ENCODE data around the gene TMEM126A. TPM values are rescaled to one million over a fixed set of nuclear protein-coding genes. Genes with fewer than 3 reads are reported as not detected.

The TMEM126A gene
- total RNA-seq, 1 donor from 2014 or later, result 6.8 TPM

DNA sequence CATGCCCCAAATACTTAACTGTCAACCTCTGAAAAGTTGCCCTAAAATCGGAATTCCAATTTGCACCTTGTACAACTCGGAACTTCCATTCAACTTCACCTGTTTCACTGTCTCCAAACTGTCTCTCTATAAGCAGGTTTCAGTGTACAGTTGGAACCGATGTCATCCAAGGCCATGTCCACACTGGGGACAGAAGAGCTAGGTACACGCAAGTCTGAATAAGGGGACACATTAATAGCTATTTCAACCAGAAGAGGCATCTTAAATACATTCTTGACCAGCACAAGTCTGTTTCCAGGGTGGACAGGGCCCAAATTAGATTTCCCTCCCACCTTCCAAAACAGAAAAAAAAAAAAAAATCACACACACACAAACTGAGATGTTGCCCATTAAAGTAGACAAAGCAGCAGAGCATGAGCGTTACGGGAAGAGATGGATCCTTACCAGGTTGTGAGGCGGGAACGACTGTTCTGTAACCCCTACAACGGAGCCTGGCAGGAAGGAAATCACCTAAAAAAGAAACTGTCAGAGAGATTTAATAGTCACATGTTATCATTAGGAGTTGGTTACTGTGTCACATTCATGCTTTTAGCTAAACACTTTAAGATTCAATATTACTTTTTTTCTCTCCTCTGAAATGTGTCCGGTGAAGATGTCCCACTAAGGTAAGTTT, 15.4 kb downstream of the TMEM126A start:
- DNase-seq (ENCODE audit: low spot score in 2 of 2), result no peak
- Histone ChIP-seq H3K4me1 (peaks cover 0 to 25% of the 10 kb centered on the region in 2 donors), H3K4me3 (peak overlapping the region; percentile 74 to 90), H3K9me3 (no peaks in the 10 kb centered on the region), H3K27me3 (no peaks in the 10 kb centered on the region), H3K27ac (peak overlapping the region; percentile 99), H3K36me3 (peaks cover 4 to 16% of the 10 kb centered on the region in 2 donors)
- no peak for TF ChIP-seq CTCF (IDR thresholded peaks at IDR 0.05)
- intact Hi-C loops (cut with DNase I), result loop anchor here (10.0 kb wide), 3 partner anchors 192 to 642 kb away; partner anchors contain the start of genes CCDC83, HIKESHI and PICALM

DNA sequence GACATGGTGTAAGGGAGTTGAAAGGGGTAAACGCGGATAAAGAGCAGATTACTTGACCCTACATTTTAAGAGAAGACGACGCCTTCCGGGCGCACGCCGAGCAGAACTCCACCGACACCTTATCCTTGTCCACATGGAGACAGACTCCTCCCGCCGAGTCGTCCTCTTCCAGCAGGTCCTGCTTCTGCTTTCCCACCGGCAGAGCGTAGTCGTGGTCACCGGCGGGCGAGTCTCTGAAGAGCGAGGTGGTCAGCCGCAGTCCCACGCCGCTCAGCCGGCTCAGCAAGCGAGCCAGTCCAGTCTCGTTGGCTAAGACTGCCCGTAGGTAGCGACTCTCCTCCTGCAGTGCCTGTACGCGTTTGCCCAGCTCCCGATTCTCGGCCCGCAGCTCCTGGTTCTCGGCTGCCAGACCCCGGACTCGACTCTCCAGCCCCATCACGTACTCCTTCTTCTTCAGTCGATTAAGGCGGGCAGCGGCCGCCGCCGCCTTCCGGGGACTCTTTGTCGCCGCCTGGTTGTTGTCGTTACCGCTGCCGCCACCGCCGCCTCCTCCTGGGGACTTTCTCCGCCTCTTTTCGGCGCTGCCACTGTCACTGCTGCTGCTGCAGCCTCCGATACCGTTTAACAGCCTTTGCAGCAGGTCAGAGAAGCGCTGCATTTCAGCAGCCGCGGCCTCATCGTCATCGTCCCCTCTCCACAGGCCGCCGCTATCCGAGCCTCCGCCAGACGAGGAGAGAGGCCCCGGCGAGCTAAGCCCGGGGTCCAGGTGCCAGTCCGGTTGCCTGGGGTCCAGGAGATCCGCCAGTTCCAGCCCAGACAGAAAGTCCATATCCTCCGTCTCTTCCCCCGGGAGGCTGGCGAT, 16.2 kb downstream of the TMEM126A start:
- H3K27me3 ChIP-seq, result no peaks in the 10 kb centered on the region
- H3K9me3 ChIP-seq, result no peaks in the 10 kb centered on the region
- peak overlapping the region; percentile 74 to 90 for H3K4me3 ChIP-seq
- TF ChIP-seq CTCF (IDR thresholded peaks at IDR 0.05), result peak; percentile 52 to 71 (median 67)
- intact Hi-C loops (cut with DNase I), result loop anchor here (1.0 to 10.0 kb wide), 7 partner anchors 17 to 641 kb away; partner anchors contain the start of genes CCDC83, CCDC89, HIKESHI and PICALM
- H3K4me1 ChIP-seq, result peaks cover 0 to 25% of the 10 kb centered on the region in 2 donors
- peak overlapping the region; percentile 99 for H3K27ac ChIP-seq
- peak; percentile 38 to 92 for DNase-seq (ENCODE audit: low spot score in 2 of 2)
- H3K36me3 ChIP-seq, result peaks cover 4 to 16% of the 10 kb centered on the region in 2 donors

- peak in 1 of 3 experiments; percentile 7 for TF ChIP-seq CTCF (IDR thresholded peaks at IDR 0.05)
- DNase-seq (ENCODE audit: low spot score in 2 of 2), result peak; percentile 80 to 97
- H3K4me3 ChIP-seq, result peak within 1 kb of the TSS; percentile 74 to 90
- H3K27ac ChIP-seq, result peak within 1 kb of the TSS; percentile 99
- peaks cover 4 to 12% of the 10 kb centered on the region in 2 donors for H3K36me3 ChIP-seq
- peaks cover 0 to 25% of the 10 kb centered on the region in 2 donors for H3K4me1 ChIP-seq
- H3K27me3 ChIP-seq, result no peaks in the 10 kb centered on the region
- intact Hi-C loops (cut with DNase I), result loop anchor here (1.0 to 10.0 kb wide), 7 partner anchors 18 to 640 kb away; partner anchors contain the start of genes CCDC83, CCDC89, HIKESHI and PICALM
- no peaks in the 10 kb centered on the region for H3K9me3 ChIP-seq
Measured at GRCh38 chr11:85664615-85665481, 17.1 kb downstream of the TMEM126A start, which contains the start of gene CREBZF. CREBZF (minus strand) TSS chr11:85665129; CDS start chr11:85664875, 254 bp downstream.

DNA sequence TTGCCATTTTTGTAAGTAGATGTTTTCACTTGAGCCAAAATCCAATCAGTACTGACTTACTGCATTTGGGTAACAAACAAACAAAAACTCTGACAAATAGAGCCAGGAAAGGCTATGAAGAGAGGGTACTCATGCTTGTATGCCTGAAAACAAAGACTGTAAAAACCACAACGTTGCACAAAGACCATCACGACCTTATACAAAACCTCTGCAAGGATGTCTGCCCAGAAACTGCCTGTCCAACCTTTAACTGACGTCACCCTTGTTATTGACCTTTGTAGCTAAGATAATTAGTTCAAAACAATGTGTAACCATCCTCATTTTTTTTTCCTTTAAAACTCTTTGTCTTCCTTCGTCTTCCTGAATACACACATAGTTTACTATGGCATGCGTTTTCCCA, 18.0 kb downstream of the TMEM126A start:
- Histone ChIP-seq H3K4me3 (peak overlapping the region in 1 of 2 donors; percentile 90), H3K36me3 (peaks cover 0 to 3% of the 10 kb centered on the region in 2 donors), H3K27me3 (no peaks in the 10 kb centered on the region), H3K9me3 (no peaks in the 10 kb centered on the region), H3K27ac (peak overlapping the region in 1 of 2 donors; percentile 99), H3K4me1 (peaks cover 0 to 20% of the 10 kb centered on the region in 2 donors)
- no peak for TF ChIP-seq CTCF (IDR thresholded peaks at IDR 0.05)
- intact Hi-C loops (cut with DNase I), result loop anchor here (2.0 to 10.0 kb wide), 4 partner anchors 53 to 639 kb away; partner anchors contain the start of genes CCDC83, HIKESHI and PICALM
- DNase-seq (ENCODE audit: low spot score in 2 of 2), result no peak

Measured in ascending aorta (tissue), 2 donors.